Activated B cell treated with CpG ODN at 0.5 μM for 24 hours (primary cell): ENCODE results near the gene RPS28. TPM values are rescaled to one million over a fixed set of nuclear protein-coding genes. Genes with fewer than 3 reads are reported as not detected.
"Not testable (repeated sequence)": the region's sequence is repeated elsewhere in the genome, so short reads cannot be mapped to it uniquely, and the experiment has no call there.

Experiments
- ATAC-seq: fragments of 200-7000 bp; cut with Tn5 transposase; one replicate; pipeline ENCODE4 v1.10.0; 2021; ENCODE audit warnings: low read depth, mild to moderate bottlenecking, moderate library complexity
- CTCF ChIA-PET: fragments of 350-600 bp; sonication (Branson Sonifier 250); formaldehyde crosslinking; loops from one replicate; lab custom pipeline; 2021; ENCODE audit warnings: antibody characterized with exemption; lab: Charles Lee
- POLR2A ChIA-PET: fragments of 350-600 bp; sonication (Branson Sonifier 250); formaldehyde crosslinking; loops from one replicate; lab custom pipeline; 2021; ENCODE audit warnings: antibody characterized with exemption; lab: Charles Lee
- DNase-seq: peaks from one replicate; pipeline ENCODE4 v3.0.0; 2022
- H3K27ac Mint-ChIP-seq: one replicate; pipeline ENCODE4 v1.8.0; 2020; ENCODE audit warnings: mixed read lengths
- H3K27me3 Mint-ChIP-seq: one replicate; pipeline ENCODE4 v1.8.0; 2021; ENCODE audit warnings: mixed read lengths
- H3K36me3 Mint-ChIP-seq: one replicate; pipeline ENCODE4 v1.8.0; 2021; ENCODE audit warnings: low read depth, mixed read lengths
- H3K4me1 Mint-ChIP-seq: one replicate; pipeline ENCODE4 v1.8.0; 2021; ENCODE audit warnings: mixed read lengths
- H3K4me3 Mint-ChIP-seq: one replicate; pipeline ENCODE4 v1.8.0; 2020; ENCODE audit warnings: mild to moderate bottlenecking, mixed read lengths
- H3K9me3 Mint-ChIP-seq: one replicate; pipeline ENCODE4 v1.8.0; 2020; ENCODE audit warnings: mixed read lengths
- CTCF ChIP-seq: fragments of 200-600 bp; IDR thresholded peaks from one replicate; pipeline ENCODE4 v1.8.0; 2022; ENCODE audit warnings: antibody characterized with exemption, mild to moderate bottlenecking
- intact Hi-C: fragments of 100-400 bp; cut with micrococcal nuclease; formaldehyde crosslinking; loops from one replicate; pipeline ENCODE4 v1.15.1; 2024
- total RNA-seq: library from RNA; stranded (reverse); gene quantifications from 2 replicates; pipeline ENCODE4 v1.2.3, GENCODE V29; 2022

The RPS28 gene
- total RNA-seq, 1 donor from 2014 or later = 3,149 TPM

- Mint-ChIP-seq H3K27me3 (no peaks in the 10 kb centered on the region), H3K36me3 (peaks cover 51% of the 10 kb centered on the region), H3K4me1 (peaks cover 18% of the 10 kb centered on the region), H3K4me3 (no peak overlapping the region), H3K27ac (no peak overlapping the region), H3K9me3 (no peaks in the 10 kb centered on the region)
- ChIA-PET CTCF (no interaction called here), POLR2A (interaction anchor here (0.5 kb wide), 1 partner anchor 49 kb away, joined by 3 read pairs; no protein-coding TSS in a partner anchor)
- intact Hi-C loops = no loop called here
- no peak for TF ChIP-seq CTCF
- no peak for ATAC-seq
- DNase-seq = no peak
These were observed 4.8 kb upstream of the RPS28 start for GRCh38 chr19:8316351-8317125.

- H3K9me3 Mint-ChIP-seq, DNase-seq, ATAC-seq, intact Hi-C loops, H3K27me3 Mint-ChIP-seq: not testable (repeated sequence)
- Mint-ChIP-seq H3K36me3 (peaks cover 59% of the 10 kb centered on the region), H3K27ac (peak overlapping the region; percentile 30), H3K4me3 (peak overlapping the region; percentile 56), H3K4me1 (peaks cover 37% of the 10 kb centered on the region)
- ChIA-PET CTCF (interaction anchor here (0.6 kb wide), 1 partner anchor 1217 kb away, joined by 3 read pairs; no protein-coding TSS in a partner anchor), POLR2A (interaction anchor here (0.6 to 1.0 kb wide), 5 partner anchors 8 to 1221 kb away, joined by 3 to 15 read pairs (median 4); partner anchors contain the start of gene CD320)
These were observed 2.5 kb upstream of the RPS28 start for GRCh38 chr19:8318835-8319234.

GRCh38 chr19:8319807-8320520 lies 1.3 kb upstream of the RPS28 start:
- H3K4me3 Mint-ChIP-seq = peak overlapping the region; percentile 98
- peak overlapping the region; percentile 96 for H3K27ac Mint-ChIP-seq
- peaks cover 37% of the 10 kb centered on the region for H3K4me1 Mint-ChIP-seq
- H3K9me3 Mint-ChIP-seq = no peaks in the 10 kb centered on the region
- no peaks in the 10 kb centered on the region for H3K27me3 Mint-ChIP-seq
- POLR2A ChIA-PET = interaction anchor here (0.6 to 2.3 kb wide), 9 partner anchors 9 to 898 kb away, joined by 3 to 11 read pairs (median 4); partner anchors contain the start of genes RAB11B and ZNF414
- intact Hi-C loops = loop anchor here (10.0 kb wide), 1 partner anchor 55 kb away; no protein-coding TSS in a partner anchor
- DNase-seq = no peak
- peaks cover 55% of the 10 kb centered on the region for H3K36me3 Mint-ChIP-seq
- no peak for ATAC-seq
- no peak for TF ChIP-seq CTCF
- CTCF ChIA-PET = interaction anchor here (1.3 kb wide), 1 partner anchor 161 kb away, joined by 4 read pairs; no protein-coding TSS in a partner anchor

- Mint-ChIP-seq H3K27ac (peak overlapping the region; percentile 96), H3K27me3 (no peaks in the 10 kb centered on the region), H3K4me1 (peaks cover 37% of the 10 kb centered on the region), H3K36me3 (peaks cover 49% of the 10 kb centered on the region), H3K4me3 (peak overlapping the region; percentile 98), H3K9me3 (no peaks in the 10 kb centered on the region)
- DNase-seq = no peak
- CTCF ChIA-PET = interaction anchor here (1.3 to 1.4 kb wide), 2 partner anchors 51 to 162 kb away, joined by 4 to 5 read pairs; no protein-coding TSS in a partner anchor
- POLR2A ChIA-PET = interaction anchor here (0.6 to 2.3 kb wide), 21 partner anchors 10 to 1251 kb away, joined by 3 to 12 read pairs (median 5); partner anchors contain the start of genes HNRNPM, MARCHF2, RAB11B and ZNF414
- TF ChIP-seq CTCF = no peak
- intact Hi-C loops = loop anchor here (1.0 to 10.0 kb wide), 6 partner anchors 12 to 377 kb away; partner anchors contain the start of genes CD320, HNRNPM, RAB11B and TIMM44
- ATAC-seq = peak; percentile 3
These were observed 681 bp upstream of the RPS28 start for GRCh38 chr19:8320564-8321066.

GRCh38 chr19:8321986-8322637 lies 816 bp downstream of the RPS28 start:
- peaks cover 37% of the 10 kb centered on the region for H3K4me1 Mint-ChIP-seq
- H3K36me3 Mint-ChIP-seq = peaks cover 41% of the 10 kb centered on the region
- ATAC-seq (no peak), DNase-seq (no peak)
- H3K27ac Mint-ChIP-seq = peak overlapping the region; percentile 96
- intact Hi-C loops = loop anchor here (1.0 to 10.0 kb wide), 6 partner anchors 14 to 379 kb away; partner anchors contain the start of genes CD320, HNRNPM, RAB11B and TIMM44
- peaks cover 5% of the 10 kb centered on the region for H3K27me3 Mint-ChIP-seq
- ChIA-PET CTCF (interaction anchor here (1.4 kb wide), 1 partner anchor 53 kb away, joined by 5 read pairs; no protein-coding TSS in a partner anchor), POLR2A (interaction anchor here (0.6 to 2.3 kb wide), 11 partner anchors 11 to 256 kb away, joined by 3 to 11 read pairs (median 6); partner anchors contain the start of genes HNRNPM, MARCHF2, RAB11B and ZNF414)
- H3K9me3 Mint-ChIP-seq = no peaks in the 10 kb centered on the region
- no peak for TF ChIP-seq CTCF
- peak overlapping the region; percentile 98 for H3K4me3 Mint-ChIP-seq
